ENCODE measurements around the gene ZBTB22.

The ZBTB22 gene

DNA sequence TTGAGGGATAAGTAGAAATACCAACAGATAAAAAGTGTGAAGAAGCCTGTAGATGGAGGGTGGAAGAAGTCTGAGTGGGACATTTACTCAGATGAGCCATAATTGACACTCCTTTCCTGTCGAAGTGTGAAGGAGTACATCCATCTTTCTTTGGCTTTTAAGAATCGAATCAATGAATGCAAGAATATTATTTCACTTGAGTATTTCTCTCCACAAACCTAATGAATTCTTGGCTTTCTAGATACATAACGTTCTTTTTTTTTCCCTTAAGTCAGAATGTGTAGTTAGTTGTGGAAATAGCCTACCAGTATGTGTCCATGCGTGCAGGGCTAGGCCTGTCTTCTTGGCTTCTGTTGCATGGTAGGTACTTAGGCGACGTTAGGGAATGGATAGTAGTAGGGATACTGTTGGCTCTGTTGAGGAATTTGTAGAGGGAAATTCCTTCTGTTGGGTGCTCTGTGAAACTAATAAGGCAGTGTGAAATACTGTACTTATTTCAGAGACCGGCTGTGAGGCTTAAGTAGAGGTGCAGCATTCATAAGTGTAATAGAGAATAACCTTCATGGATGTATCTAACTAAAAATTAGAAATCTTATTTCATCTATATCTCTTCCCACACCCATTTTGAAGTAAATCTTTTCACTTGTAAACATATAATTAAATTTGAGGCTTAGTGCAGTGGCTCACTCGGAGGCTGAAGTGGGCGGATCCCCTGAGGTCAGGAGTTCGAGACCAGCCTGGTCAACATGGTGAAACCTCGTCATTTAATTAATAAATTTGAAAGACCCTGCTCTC is 44.2 kb downstream of the ZBTB22 start:
- TF ChIP-seq, protein P1, sequence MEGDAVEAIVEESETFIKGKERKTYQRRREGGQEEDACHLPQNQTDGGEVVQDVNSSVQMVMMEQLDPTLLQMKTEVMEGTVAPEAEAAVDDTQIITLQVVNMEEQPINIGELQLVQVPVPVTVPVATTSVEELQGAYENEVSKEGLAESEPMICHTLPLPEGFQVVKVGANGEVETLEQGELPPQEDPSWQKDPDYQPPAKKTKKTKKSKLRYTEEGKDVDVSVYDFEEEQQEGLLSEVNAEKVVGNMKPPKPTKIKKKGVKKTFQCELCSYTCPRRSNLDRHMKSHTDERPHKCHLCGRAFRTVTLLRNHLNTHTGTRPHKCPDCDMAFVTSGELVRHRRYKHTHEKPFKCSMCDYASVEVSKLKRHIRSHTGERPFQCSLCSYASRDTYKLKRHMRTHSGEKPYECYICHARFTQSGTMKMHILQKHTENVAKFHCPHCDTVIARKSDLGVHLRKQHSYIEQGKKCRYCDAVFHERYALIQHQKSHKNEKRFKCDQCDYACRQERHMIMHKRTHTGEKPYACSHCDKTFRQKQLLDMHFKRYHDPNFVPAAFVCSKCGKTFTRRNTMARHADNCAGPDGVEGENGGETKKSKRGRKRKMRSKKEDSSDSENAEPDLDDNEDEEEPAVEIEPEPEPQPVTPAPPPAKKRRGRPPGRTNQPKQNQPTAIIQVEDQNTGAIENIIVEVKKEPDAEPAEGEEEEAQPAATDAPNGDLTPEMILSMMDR (IDR thresholded peaks at IDR 0.05; ENCODE audit: extremely low read depth, missing control alignments) = no peak
- no peak for DNase-seq (ENCODE audit: low spot score)

DNA sequence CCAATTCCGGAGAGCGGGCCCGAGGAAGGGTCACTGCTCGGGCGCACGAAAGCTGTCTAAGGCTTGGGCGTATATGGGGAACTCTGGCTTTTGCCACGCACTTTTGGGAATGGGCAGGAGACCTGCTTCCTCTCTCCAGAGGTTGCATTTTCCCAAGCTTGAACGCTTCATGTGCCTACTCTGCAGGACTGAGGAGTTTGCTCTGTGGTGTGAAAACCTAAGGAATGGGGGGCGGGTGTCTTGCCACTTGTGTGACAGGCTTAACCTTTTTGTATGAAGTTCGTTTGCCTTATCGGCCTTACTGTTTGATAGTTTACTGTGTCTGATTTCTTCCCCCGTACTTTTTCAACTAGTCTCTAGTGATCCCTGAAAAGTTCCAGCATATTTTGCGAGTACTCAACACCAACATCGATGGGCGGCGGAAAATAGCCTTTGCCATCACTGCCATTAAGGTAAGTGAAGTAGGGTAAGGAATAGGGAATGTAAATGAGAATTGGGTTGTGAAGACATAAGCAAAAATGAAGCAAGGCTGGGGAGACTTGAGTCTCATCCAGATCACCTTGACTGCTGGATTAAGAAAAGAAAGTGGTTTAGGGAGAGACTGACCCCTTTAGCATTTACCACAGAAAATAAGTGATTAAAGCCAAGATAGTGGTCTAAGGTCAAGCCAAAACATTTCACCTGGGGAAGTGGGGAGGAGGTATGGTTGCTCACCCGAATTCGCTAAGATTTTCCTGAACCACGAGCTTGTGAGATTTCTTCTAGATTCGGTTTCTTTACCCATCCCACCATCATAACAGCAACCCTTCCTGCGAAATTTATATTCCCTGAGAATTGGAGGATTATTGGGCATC is 45.0 kb downstream of the ZBTB22 start:
- TF ChIP-seq, protein P1 (IDR thresholded peaks at IDR 0.05; ENCODE audit: extremely low read depth, missing control alignments) = no peak
- DNase-seq (ENCODE audit: low spot score) = no peak

DNA sequence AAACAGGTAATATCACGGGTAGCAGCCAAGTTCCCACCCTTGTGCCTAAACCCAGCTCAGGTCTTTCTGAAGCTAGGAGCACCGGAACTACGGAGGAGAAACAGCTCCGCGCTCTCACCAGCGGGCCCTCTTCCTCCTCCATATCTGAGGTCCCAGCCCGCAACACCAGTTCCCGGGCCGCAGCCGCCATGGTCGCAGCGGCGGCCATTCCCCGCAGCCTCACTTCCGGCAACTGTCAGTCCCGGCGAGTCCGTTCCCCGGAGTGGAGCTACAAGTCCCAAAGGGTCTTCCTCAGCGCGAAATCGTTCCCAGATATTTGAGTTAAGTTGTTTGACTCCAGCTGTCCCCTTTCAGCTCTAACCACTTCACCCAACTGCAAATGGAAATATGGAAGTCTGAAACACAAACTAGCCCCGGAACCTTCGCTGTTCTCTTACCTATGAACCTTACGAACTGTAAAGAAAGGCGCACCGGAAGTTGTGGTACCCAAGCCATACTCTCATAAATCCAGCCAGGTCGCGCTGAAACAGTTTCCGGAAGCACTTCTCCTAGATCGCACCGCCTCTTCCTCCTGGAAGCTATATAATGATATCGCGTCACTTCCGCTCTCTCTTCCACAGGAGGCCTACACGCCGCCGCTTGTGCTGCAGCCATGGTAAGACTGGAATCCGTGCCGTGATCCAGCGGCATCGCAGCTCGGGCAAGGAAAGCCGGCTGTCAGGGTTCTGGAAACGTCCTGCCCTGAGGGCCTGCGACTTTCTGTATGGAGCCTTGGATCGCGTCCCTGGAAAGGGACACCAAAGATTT is 45.9 kb downstream of the ZBTB22 start, which contains the start of the genes RPS18 and VPS52:
Gene RPS18 (plus strand): TSS at position 608 of the 807 bp plus-strand sequence. CDS start 45 bp downstream, at position 653.
Gene VPS52 (minus strand): TSS at position 409 of the 807 bp plus-strand sequence. CDS start 201 bp downstream, at position 208.
- DNase-seq (ENCODE audit: low spot score) = peak; percentile 92
- TF ChIP-seq, protein P1 (IDR thresholded peaks at IDR 0.05; ENCODE audit: extremely low read depth, missing control alignments) = no peak

GRCh38 chr6:33271117-33271467 is 46.5 kb downstream of the ZBTB22 start:
- TF ChIP-seq, protein P1 (IDR thresholded peaks at IDR 0.05; ENCODE audit: extremely low read depth, missing control alignments) = no peak
- DNase-seq (ENCODE audit: low spot score) = no peak

Data from GM20000 (cell line).